Measurements from ENCODE around the gene CLPSL1. TPM values are rescaled to one million over a fixed set of nuclear protein-coding genes. Genes with fewer than 3 reads are reported as not detected.
A peak's percentile ranks its signal among the peaks of the same experiment; 100 is the strongest.

Gene CLPSL1
- total and polyA plus RNA-seq, 2 of the 13 experiments (the other 11 are each of a cell fraction or from before 2014, with no cell fraction given) = not detected

- TF ChIP-seq AFF4 (CRISPR knock-in tag; IDR thresholded peaks at IDR 0.05) (0 out of 2 replicates have a peak, but pooled peaks have one; percentile 82), E2F1 (CRISPR knock-in tag; IDR thresholded peaks at IDR 0.05) (peak; percentile 92), GMEB1 (CRISPR knock-in tag; IDR thresholded peaks at IDR 0.05; ENCODE audit: borderline replicate concordance) (peak; percentile 53; the same call in 1 of the 2 replicates), ZNF232 (CRISPR knock-in tag; IDR thresholded peaks at IDR 0.05; ENCODE audit: borderline replicate concordance) (peak; percentile 99), SYNCRIP (IDR thresholded peaks at IDR 0.05; ENCODE audit: insufficient read depth, low read depth, low read length) (no peak), ZNF660 (CRISPR knock-in tag; IDR thresholded peaks at IDR 0.05; ENCODE audit: borderline replicate concordance, low read depth) (peak; percentile 86; the same call in 1 of the 2 replicates), ELF3 (CRISPR knock-in tag; IDR thresholded peaks at IDR 0.05) (peak; percentile 97), SAFB2 (CRISPR knock-in tag; IDR thresholded peaks at IDR 0.05; ENCODE audit: borderline replicate concordance, low read depth) (peak; percentile 98), JARID2 (CRISPR knock-in tag; IDR thresholded peaks at IDR 0.05; ENCODE audit: insufficient replicate concordance) (peak; percentile 99), ZNF367 (CRISPR knock-in tag; IDR thresholded peaks at IDR 0.05; ENCODE audit: borderline replicate concordance) (peak; percentile 97; the same call in 1 of the 2 replicates), PREB (CRISPR knock-in tag; IDR thresholded peaks at IDR 0.05) (peak; percentile 98), ZNF879 (CRISPR knock-in tag; IDR thresholded peaks at IDR 0.05) (peak; percentile 98), RNF219 (CRISPR knock-in tag; IDR thresholded peaks at IDR 0.05) (no peak; the same call in 1 of the 2 replicates), ZBTB43 (CRISPR knock-in tag; conservative IDR thresholded peaks at IDR 0.05) (peak; percentile 95), PPARG (CRISPR knock-in tag; conservative IDR thresholded peaks at IDR 0.05) (peak; percentile 90), HOXA3 (CRISPR knock-in tag; IDR thresholded peaks at IDR 0.05) (peak; percentile 82)
These were observed 24.3 kb downstream of the CLPSL1 start, which contains the start of gene LHFPL5 (continued) for GRCh38 chr6:35804996-35805736.
